ENCODE data around the gene CYP2J2. TPM values are rescaled to one million over a fixed set of nuclear protein-coding genes. Genes with fewer than 3 reads are reported as not detected.

The CYP2J2 gene
- total RNA-seq, 3 donors from 2014 or later = 0.16 to 12.8 (median 8.3) TPM

DNA sequence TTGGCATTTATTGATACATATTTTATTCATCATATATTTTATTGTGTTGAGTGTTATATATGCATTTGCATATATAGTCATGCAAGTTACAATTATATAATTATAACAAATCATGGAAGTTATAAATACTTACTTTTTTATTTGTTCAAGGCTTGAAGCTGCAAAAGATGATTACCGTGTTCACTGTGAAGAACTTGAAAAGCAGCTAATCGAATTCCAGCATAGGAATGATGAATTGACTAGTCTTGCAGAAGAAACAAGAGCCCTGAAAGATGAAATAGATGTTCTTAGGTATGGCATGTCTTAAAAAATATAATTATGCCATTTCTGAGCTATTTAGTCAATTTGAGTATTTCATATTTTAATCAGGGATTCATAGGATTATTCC is 79.7 kb downstream of the CYP2J2 start:
- H3K9me3 ChIP-seq = no peaks in the 10 kb centered on the region
- no peak overlapping the region for H3K4me3 ChIP-seq
- H3K27ac ChIP-seq = no peak overlapping the region
- H3K4me1 ChIP-seq = no peaks in the 10 kb centered on the region
- TF ChIP-seq, protein P1, sequence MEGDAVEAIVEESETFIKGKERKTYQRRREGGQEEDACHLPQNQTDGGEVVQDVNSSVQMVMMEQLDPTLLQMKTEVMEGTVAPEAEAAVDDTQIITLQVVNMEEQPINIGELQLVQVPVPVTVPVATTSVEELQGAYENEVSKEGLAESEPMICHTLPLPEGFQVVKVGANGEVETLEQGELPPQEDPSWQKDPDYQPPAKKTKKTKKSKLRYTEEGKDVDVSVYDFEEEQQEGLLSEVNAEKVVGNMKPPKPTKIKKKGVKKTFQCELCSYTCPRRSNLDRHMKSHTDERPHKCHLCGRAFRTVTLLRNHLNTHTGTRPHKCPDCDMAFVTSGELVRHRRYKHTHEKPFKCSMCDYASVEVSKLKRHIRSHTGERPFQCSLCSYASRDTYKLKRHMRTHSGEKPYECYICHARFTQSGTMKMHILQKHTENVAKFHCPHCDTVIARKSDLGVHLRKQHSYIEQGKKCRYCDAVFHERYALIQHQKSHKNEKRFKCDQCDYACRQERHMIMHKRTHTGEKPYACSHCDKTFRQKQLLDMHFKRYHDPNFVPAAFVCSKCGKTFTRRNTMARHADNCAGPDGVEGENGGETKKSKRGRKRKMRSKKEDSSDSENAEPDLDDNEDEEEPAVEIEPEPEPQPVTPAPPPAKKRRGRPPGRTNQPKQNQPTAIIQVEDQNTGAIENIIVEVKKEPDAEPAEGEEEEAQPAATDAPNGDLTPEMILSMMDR (IDR thresholded peaks at IDR 0.05) = no peak
- no peak for TF ChIP-seq POLR2A (IDR thresholded peaks at IDR 0.05)
- TF ChIP-seq POLR2AphosphoS5 (IDR thresholded peaks at IDR 0.05) = no peak
- intact Hi-C loops (cut with DNase I; ENCODE audit: low total_unique reads) = no loop called here
- DNase-seq (ENCODE audit: low spot score in 2 of 2) = no peak
- no peaks in the 10 kb centered on the region for H3K27me3 ChIP-seq
- H3K36me3 ChIP-seq = no peaks in the 10 kb centered on the region

DNA sequence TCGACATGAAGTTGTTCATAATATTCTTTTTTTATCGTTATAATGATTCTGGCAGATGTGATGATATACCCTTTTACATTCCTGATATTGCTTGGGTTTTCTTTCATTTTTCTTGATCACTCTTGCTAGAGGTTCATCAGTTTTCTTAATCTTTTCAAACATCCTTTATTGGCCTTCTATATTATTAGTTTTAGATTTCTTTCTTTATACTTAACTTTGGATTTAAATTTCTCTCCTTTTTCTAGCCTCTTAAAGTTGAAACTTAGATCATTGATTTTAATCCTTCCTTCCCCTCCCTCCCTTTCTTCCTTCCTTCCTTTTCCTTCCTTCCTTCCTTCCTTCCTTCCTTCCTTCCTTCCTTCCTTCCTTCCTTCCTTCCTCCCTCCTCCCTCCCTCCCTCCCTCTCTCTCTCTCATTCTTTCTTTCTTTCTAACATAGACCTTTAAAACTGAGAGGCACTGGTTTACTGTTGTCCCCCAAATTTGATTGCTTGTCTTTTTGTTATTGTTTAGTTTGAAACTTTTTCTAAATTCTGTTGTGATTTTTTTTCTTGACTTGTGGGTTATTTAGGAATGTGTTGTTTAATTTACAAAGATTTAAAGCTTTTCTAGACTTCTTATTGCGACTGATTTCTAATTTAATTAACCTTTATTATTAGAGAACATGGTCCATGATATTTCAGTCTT is 80.2 kb downstream of the CYP2J2 start:
- intact Hi-C loops (cut with DNase I; ENCODE audit: low total_unique reads) = no loop called here
- Histone ChIP-seq H3K4me1 (no peaks in the 10 kb centered on the region), H3K4me3 (no peak overlapping the region), H3K36me3 (no peaks in the 10 kb centered on the region), H3K27ac (no peak overlapping the region), H3K27me3 (no peaks in the 10 kb centered on the region), H3K9me3 (no peaks in the 10 kb centered on the region)
- no peak for DNase-seq (ENCODE audit: low spot score in 2 of 2)
- TF ChIP-seq POLR2A (IDR thresholded peaks at IDR 0.05) (no peak), POLR2AphosphoS5 (IDR thresholded peaks at IDR 0.05) (no peak)
- TF ChIP-seq, protein P1 (IDR thresholded peaks at IDR 0.05) = no peak

- TF ChIP-seq, protein P1 (IDR thresholded peaks at IDR 0.05) = no peak
- TF ChIP-seq POLR2AphosphoS5 (IDR thresholded peaks at IDR 0.05) = no peak
- TF ChIP-seq POLR2A (IDR thresholded peaks at IDR 0.05) = no peak
- intact Hi-C loops (cut with DNase I; ENCODE audit: low total_unique reads) = no loop called here
- Histone ChIP-seq H3K4me3 (no peak overlapping the region), H3K36me3 (no peaks in the 10 kb centered on the region), H3K4me1 (no peaks in the 10 kb centered on the region), H3K27me3 (no peaks in the 10 kb centered on the region), H3K27ac (no peak overlapping the region), H3K9me3 (no peaks in the 10 kb centered on the region)
- no peak for DNase-seq (ENCODE audit: low spot score in 2 of 2)
These were observed 81.5 kb downstream of the CYP2J2 start for GRCh38 chr1:59845091-59845490.

Other genes with a start within 250 kb of the CYP2J2 start
- 10 to 100 TPM in 2 of 3 donors, under 1 TPM in 1; 0.16 to 33.7 (median 12.5) TPM for gene HOOK1, start 111.8 kb downstream of the CYP2J2 start, total RNA-seq
- not detected for gene C1orf87, start 147.0 kb upstream of the CYP2J2 start, total RNA-seq